KOPT-K1 (cell line): ENCODE data around the gene VSTM4.

Source experiments
- H3K27ac ChIP-seq: fragments of 200-600 bp; sonication (generic); 2 replicates; pipeline ENCODE4 v1.5.1; 2016; ENCODE audit warnings: antibody characterized with exemption, mild to moderate bottlenecking, low read depth, low read length; ENCODE audit not compliant: poor library complexity, severe bottlenecking
- H3K36me3 ChIP-seq: fragments of 200-600 bp; sonication (generic); 2 replicates; pipeline ENCODE4 v1.5.1; 2017; ENCODE audit warnings: antibody characterized with exemption, mild to moderate bottlenecking, low read length, moderate library complexity; ENCODE audit not compliant: insufficient read depth
- H3K9me3 ChIP-seq: fragments of 200-600 bp; sonication (generic); 2 replicates; pipeline ENCODE4 v1.5.1; 2017; ENCODE audit warnings: antibody characterized with exemption, low read length, mild to moderate bottlenecking; ENCODE audit not compliant: insufficient read depth, poor library complexity, severe bottlenecking

The VSTM4 gene

DNA sequence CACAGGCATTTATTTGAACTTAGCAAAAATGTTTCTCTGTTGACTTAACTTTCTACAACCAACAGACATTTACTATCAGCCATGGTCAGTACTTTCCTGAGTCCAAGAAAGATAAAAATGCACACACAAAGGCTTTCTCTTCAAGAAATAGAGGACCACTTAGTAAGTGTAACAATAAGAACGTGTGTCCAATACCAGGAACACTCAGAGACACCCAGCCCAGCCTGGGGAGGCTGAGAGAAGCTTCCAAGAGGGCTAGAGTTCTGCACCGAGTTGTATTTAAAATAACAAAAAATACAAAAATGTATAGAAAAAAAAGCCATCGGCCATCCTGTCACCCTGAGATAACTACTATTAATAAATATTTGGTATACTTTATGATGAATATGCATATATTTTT lies 35.8 kb downstream of the VSTM4 start:
- Histone ChIP-seq H3K27ac (no peak overlapping the region), H3K9me3 (no peaks in the 10 kb centered on the region), H3K36me3 (no peaks in the 10 kb centered on the region)

DNA sequence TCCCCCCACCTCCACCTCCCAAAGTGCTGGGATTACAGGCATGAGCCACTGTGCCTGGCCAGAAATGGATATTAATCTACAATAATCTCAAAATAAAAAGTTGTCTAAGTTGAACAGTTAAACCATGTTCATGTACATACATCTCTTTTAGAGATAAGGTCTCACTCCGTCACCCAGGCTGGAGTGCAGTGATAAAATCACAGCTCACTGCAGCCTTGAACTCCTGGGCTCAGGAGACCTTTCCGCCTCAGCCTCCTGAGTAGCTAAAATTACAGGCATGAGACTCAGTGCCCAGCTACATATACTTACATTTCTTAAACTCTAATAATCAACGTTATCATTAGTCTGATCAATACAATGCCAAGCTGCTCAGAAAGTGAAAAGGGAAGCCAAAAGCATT lies 36.2 kb downstream of the VSTM4 start:
- Histone ChIP-seq H3K27ac (no peak overlapping the region), H3K36me3 (no peaks in the 10 kb centered on the region), H3K9me3 (no peaks in the 10 kb centered on the region)

DNA sequence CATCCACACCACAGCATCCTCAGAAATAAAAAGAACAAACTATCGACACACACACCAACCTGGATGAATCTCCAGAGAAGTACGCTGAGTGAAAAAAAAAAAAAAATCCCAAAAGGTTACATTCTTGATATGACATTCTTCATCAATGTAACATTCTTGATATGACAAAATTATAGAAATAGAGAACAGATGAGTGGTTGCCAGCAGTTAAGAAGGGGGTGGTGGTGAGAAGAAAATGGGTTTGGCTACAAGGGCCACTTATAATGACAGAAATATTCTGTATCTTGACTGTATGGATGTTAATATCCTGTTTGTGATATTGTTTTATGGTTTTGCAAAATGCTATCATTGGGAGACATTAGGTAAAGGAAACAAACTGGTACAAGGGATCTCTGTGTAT lies 36.9 kb downstream of the VSTM4 start:
- Histone ChIP-seq H3K9me3 (no peaks in the 10 kb centered on the region), H3K36me3 (no peaks in the 10 kb centered on the region), H3K27ac (no peak overlapping the region)

DNA sequence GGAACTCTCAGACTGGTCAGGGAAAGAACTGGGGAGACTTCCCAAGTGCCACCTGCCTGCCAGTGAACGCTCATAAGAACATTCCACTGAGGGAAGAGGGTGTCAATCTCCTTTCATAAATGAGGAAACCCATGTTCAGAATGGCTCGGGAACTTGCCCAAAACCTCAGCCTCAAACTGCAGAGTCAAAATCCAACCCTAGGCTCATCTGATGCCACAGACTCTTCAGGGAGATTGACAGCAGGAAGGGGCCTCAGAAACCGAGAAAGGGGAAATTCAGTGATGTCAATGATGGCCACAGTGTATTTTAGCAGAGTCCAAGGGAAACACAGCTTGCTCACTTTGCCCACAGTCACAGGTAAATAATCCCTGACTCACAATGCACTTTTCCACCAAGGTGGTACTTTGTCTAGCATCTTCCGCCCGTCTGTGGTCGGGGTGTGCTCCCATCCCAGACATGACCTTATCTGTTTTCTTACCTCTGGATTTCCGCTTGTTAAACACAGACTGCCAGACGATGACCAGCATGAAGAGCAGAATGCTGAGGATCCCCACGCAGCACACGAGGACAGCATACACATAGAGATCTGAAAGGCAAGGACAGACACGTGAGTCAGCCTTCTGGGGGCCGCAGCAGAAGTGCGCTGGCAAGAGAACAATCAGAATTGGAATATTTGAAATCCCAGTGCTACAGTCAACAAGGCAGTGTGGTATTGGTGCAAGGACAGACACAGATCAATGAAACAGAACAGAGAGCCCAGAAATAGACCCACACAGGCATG lies 38.4 kb downstream of the VSTM4 start:
- Histone ChIP-seq H3K36me3 (no peaks in the 10 kb centered on the region), H3K9me3 (no peaks in the 10 kb centered on the region), H3K27ac (no peak overlapping the region)

DNA sequence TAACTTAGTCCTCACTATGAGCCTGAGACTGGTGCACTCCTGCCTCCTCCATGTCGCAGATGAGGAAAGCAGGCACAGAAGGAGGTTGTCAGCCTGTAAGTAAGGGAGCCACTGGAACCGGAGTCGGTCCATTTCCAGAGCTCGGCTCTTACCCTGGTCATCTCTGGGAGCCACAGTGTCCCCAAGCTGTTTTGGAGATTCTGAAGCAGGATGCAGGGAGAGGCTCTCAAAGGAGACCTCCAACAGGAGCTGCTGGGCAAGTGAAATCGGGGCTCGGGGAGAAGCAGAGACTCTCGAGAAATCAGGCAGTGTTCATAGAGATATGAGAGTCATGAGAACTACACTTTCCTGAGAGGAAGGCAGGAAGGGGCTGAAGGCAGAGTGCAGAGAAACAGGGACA lies 39.0 kb downstream of the VSTM4 start:
- Histone ChIP-seq H3K27ac (no peak overlapping the region), H3K9me3 (no peaks in the 10 kb centered on the region), H3K36me3 (no peaks in the 10 kb centered on the region)

DNA sequence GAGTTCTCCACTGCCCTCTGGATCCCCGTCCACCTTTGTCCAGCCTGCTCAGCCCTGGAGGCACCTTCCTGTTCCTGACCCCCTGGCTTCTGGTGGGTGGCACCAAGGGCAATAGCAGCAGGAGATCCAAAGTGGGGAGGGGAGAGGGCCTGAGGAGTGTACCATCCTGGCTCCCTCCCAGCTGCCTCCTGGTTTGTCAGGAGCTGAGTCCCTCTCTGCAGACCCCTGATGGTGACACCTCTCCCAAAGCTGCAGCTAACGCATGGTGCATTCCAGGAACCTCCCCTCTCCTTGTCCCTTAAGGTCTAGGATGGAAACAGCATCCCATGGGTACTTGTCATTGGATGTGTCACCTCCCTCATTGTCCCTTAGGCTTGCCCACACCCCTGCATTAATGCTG lies 39.6 kb downstream of the VSTM4 start:
- no peaks in the 10 kb centered on the region for H3K9me3 ChIP-seq
- no peak overlapping the region for H3K27ac ChIP-seq
- H3K36me3 ChIP-seq: no peaks in the 10 kb centered on the region

DNA sequence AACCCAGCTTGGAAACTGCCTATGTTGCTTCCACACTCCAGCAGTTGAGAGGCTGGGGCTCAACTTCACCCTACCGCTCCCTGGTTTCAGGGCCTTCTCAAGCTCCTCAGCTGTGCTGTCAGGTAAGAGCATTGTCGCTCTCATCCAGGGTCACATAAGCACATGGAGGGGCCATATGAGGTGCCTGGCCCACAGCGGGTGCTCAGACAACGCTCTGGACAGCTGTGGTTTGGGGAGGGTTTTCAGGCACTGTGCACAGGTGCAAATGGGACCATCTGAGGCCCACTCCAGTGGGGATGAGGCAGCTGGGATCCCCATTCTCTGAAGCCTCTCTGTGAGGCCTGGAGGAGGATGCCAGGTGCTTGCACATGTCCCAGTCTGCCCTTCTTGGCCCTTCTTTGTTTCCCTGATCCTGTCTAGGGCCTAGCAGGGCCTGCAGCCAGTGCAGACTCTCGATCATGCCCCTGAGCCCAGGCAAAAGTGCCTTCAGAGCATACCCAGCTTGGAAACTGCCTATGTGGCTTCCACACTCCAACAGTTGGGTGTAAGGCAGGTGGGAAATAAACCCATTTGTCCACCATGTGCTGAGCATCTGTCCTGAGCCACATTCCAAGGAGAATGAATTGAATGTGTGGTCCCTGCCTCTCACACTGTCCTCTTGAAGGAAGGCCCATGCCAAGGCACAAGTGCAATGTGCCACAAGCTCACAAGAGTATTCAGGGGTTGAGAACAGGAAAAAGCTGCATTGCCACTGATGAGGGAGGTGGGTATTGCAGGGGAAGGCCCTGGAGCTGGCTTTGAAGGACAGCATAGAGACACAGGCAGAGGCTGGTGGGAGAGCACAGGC lies 40.3 kb downstream of the VSTM4 start:
- Histone ChIP-seq H3K27ac (no peak overlapping the region), H3K36me3 (no peaks in the 10 kb centered on the region), H3K9me3 (no peaks in the 10 kb centered on the region)

DNA sequence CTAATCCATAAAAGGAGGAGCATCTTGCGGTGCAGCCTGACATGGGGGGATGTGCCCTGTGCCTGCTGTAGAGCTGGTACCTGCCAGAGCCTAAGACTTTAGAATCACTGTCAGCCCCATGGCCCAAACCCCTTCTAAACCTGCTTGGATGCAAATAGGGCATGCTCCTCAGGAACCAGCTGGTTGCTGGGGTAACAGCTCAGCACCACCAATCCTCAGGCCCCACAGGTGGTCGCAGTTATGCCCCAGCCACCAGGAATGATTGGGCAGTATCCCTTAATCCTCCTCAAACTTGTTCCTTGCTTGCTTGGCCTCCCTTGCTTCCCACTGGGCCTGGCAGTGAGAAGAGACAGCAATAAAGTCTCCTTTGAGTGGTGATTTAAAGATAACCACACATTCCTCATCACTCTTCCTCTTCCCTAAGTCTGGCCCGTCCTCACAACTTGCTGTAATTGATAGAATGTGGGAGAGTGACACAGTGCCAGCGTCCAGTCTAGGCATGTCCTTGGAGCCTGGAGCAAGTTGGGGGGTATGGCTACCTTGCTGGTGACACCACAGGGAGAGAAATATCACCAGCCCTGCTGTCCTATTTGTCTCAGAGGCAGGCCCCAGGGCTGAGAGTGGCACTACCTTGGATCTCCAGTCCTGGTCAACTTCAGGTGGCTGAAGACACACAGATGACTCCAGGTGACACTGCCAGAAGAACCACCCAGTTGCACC lies 43.0 kb downstream of the VSTM4 start:
- H3K27ac ChIP-seq: no peak overlapping the region
- H3K36me3 ChIP-seq: no peaks in the 10 kb centered on the region
- H3K9me3 ChIP-seq: no peaks in the 10 kb centered on the region

DNA sequence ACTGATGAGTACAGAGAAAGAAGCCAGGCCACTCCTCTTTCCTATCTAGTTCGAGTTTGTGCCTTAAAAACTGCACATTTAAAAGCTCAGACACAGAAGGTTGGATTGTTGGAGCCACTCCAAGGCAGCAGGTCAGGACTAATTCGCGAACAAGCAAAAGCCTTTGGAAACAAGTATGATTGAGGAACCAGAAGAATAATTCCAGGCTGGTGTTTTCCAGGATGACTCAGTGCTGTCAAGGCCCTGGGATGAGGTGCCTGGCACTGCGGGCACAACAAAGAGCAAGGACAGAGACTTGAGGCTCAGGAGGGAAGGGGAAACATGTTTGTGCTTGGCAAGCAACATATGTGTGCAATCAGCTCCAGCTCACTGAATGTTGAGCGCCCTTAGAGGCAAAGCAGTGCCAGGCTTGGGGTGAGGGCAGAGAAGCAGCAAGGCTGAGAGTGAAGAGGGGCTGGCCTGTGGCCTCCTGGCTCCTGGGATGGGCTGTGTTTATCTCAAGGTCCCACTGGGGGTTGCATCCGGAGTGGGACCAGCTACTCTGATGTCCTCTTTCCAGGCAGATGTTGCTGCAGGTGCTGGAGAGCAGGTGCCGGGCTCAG lies 44.1 kb downstream of the VSTM4 start:
- Histone ChIP-seq H3K9me3 (no peaks in the 10 kb centered on the region), H3K36me3 (no peaks in the 10 kb centered on the region), H3K27ac (no peak overlapping the region)

DNA sequence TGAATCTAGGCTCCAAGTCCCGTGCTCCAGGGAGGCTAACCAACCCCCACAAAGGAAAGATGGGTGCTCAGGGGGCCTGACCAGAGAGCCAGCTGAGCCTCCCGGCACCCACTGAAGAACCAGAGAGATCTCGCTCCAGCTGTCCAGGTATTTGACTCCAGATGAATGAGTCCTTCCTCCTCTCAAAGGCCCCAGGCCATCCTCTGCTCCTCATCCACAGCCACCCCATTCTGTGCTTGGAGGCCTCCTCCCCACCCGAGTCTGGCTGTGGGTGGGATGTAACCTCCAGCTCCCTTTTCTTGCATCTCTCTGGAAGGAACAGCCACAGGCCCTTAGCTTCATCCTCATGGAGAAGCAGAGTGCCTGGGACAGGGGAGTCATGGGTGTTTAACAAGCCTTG lies 44.6 kb downstream of the VSTM4 start:
- Histone ChIP-seq H3K27ac (no peak overlapping the region), H3K9me3 (no peaks in the 10 kb centered on the region), H3K36me3 (no peaks in the 10 kb centered on the region)

DNA sequence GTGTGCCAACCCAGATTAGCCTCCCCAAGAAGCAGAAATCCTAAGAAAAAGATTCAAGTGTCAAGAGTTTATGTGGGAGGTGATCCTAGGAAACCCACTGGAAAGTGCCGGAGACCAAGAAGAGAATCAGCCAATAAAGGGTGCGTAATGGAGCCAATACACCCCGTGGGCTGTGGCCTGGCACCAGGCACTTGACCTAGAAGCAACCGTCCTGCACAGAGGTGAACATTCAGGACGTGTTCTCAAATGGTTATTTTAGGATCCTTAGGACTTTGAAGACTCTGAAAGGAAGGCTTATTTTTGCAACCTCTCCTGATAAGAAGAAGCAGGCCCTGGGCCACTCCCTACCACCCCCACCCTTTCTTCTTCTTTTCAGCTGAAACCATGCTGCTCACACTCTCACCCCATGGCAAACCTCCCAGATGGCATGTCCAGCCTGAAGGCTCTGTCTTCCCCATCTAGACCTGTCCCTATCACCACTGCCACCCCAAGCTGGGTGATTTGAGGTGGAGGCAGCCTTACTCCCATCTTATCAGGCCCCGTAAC lies 46.6 kb downstream of the VSTM4 start:
- no peaks in the 10 kb centered on the region for H3K36me3 ChIP-seq
- peaks cover 3% of the 10 kb centered on the region for H3K9me3 ChIP-seq
- H3K27ac ChIP-seq: no peak overlapping the region

DNA sequence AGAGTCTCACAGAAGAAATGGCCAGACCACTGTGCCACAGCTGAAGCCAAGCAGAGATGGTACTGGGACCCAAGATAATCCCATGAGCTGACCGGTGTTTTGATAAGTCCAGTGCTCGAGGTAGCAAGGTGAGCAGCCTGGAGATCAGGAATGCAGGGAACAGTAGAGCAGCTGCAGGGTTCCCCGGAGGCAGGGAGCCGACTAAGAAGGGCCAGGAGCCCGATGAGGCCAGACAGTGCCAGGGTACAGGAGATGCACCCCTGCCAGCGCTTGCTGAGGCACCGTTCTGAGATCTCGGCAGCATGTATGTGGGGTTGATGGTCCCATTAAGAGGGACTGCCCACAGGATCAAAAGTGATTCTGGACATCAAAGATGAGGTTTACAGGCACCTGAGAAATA lies 47.1 kb downstream of the VSTM4 start:
- H3K9me3 ChIP-seq: peaks cover 5% of the 10 kb centered on the region
- H3K36me3 ChIP-seq: no peaks in the 10 kb centered on the region
- no peak overlapping the region for H3K27ac ChIP-seq

DNA sequence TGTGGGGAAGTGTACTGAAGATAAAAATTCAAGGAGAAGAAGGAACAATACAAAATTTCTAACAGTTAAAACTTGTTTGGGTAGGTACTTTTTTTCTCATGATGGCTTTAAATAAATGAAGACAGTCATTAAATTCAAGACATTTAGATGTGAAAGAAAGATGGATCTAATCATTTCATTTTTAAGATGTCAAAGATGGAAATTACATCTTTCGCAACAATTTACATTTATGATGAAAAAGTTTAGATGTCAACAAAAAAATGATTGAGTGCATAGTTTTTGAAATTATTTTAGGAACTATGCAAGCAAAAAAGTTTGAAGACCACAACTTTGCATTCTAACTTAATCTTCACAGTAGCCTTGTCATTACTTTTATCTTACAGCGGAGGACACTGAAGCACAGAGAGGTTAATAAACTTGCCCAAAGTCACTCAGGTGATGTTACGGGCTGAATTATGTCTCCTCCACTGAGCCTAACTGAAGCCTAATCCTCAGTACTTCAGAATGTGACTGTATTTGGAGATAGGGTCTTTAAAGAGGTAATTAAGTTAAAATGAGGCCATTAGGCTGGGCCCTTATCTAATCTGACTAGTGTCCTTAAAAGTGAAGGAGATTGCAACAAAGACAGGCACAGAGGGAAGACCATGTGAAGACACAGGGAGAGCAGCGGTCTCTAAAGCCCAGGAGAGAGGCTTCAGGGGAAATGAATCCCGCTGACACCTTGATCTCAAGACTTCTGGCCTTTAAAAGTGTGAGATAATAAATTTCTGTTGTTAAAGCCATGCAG lies 48.2 kb downstream of the VSTM4 start:
- Histone ChIP-seq H3K9me3 (peaks cover 16% of the 10 kb centered on the region), H3K36me3 (no peaks in the 10 kb centered on the region), H3K27ac (no peak overlapping the region)

DNA sequence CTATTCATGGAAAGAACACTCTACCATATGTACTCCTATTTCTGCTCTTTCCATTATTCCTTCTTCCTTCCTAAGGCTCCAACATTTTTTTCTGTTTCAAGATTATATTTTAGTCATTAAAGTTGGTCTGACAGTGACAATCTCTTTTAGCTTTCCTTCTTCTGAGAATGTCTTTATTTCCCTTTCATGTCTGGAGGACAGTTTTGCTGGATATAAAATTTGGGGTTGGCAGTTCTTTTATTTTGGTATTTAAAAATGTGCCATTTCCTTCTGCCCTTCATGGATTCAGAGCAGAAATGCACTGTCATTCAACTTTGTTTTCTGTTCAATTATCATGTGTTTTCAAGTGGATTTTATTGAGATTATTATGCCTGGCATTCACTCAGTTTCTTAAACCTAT lies 53.1 kb downstream of the VSTM4 start:
- Histone ChIP-seq H3K9me3 (peaks cover 43% of the 10 kb centered on the region), H3K27ac (no peak overlapping the region), H3K36me3 (no peaks in the 10 kb centered on the region)
